Astrocyte of the cerebellum (primary cell): ENCODE data around the gene ATXN2L.
A peak's percentile ranks its signal among the peaks of the same experiment; 100 is the strongest.

Source experiments
- DNase-seq: peaks from one replicate; pipeline ENCODE4 v3.0.0-alpha.2; 2011; ENCODE audit warnings: low read depth
- H3K4me3 ChIP-seq: 2 replicates; pipeline ENCODE4 v1.5.1; 2011; ENCODE audit warnings: mild to moderate bottlenecking, low read depth, low read length, moderate library complexity
- CTCF ChIP-seq: IDR thresholded peaks from 2 replicates; pipeline ENCODE4 v1.5.1; 2012; ENCODE audit warnings: low read length, low read depth, moderate library complexity, mild to moderate bottlenecking; ENCODE audit errors: missing control alignments
- in situ Hi-C: cut with HindIII; loops from 2 replicates; pipeline ENCODE4 v1.10.0; 2017; ENCODE audit warnings: low sequenced_read_pairs

The ATXN2L gene

GRCh38 chr16:28823291-28823872, 583 bp downstream of the ATXN2L start:
- TF ChIP-seq CTCF, result no peak
- in situ Hi-C loops, result no loop called here
- no peak for DNase-seq
- H3K4me3 ChIP-seq, result peak overlapping the region; percentile 87

GRCh38 chr16:28823873-28824716, 1.3 kb downstream of the ATXN2L start:
- in situ Hi-C loops, result no loop called here
- DNase-seq, result peak; percentile 93
- H3K4me3 ChIP-seq, result peak overlapping the region; percentile 87
- TF ChIP-seq CTCF, result no peak

DNA sequence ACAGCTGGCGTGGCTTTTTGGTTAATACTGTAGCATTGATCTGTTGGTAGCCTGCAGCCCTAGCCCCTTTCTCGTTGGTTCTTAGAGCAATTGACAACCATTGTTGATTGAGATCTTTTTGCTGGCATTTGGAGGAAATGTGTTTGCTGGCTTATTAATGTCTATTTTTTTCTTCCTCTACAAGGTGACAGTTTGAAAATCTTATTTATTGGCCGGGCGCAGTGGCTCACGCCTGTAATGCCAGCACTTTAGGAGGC, 1.8 kb downstream of the ATXN2L start:
- DNase-seq, result no peak
- in situ Hi-C loops, result no loop called here
- peak overlapping the region; percentile 87 for H3K4me3 ChIP-seq
- TF ChIP-seq CTCF, result no peak

GRCh38 chr16:28826141-28826540, 3.3 kb downstream of the ATXN2L start:
- in situ Hi-C loops, result no loop called here
- H3K4me3 ChIP-seq, result no peak overlapping the region
- no peak for TF ChIP-seq CTCF
- no peak for DNase-seq

GRCh38 chr16:28829747-28830146, 6.9 kb downstream of the ATXN2L start:
- no peak for DNase-seq
- in situ Hi-C loops, result no loop called here
- H3K4me3 ChIP-seq, result no peak overlapping the region
- TF ChIP-seq CTCF, result no peak

DNA sequence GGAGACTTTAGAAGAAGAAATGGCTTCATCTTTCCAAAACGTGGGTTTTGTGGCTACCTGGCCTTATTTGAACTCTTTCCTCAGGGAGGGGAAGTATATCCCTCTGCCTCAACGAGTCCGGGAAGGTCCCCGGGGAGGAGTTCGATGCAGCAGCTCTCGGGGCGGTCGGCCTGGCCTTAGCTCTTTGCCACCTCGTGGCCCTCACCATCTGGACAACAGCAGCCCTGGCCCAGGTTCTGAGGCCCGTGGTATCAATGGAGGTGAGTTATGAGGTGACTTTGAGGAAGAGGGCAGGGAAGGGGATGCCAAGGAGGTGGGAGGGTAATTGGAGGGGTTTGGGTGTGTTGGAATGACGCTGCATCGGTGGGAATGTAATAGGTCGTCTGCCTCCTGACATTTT, 7.7 kb downstream of the ATXN2L start:
- TF ChIP-seq CTCF, result no peak
- no peak overlapping the region for H3K4me3 ChIP-seq
- no peak for DNase-seq
- in situ Hi-C loops, result no loop called here
